ENCODE results near the gene IL10.
"Not testable (repeated sequence)": the region's sequence is repeated elsewhere in the genome, so short reads cannot be mapped to it uniquely, and the experiment has no call there.

The IL10 gene

GRCh38 chr1:206762741-206763364 is 9.4 kb downstream of the IL10 start:
- not testable (repeated sequence) for H3K27me3 Mint-ChIP-seq; H3K36me3 Mint-ChIP-seq; H3K9me3 Mint-ChIP-seq (ENCODE audit: low read depth); H3K27ac Mint-ChIP-seq; H3K4me3 Mint-ChIP-seq
- peaks cover 53% of the 10 kb centered on the region for H3K4me1 Mint-ChIP-seq (ENCODE audit: low read depth)

GRCh38 chr1:206761159-206761768 is 11.0 kb downstream of the IL10 start:
- no peak overlapping the region for H3K27ac Mint-ChIP-seq
- no peaks in the 10 kb centered on the region for H3K36me3 Mint-ChIP-seq
- no peaks in the 10 kb centered on the region for H3K9me3 Mint-ChIP-seq (ENCODE audit: low read depth)
- H3K4me1 Mint-ChIP-seq (ENCODE audit: low read depth): peaks cover 47% of the 10 kb centered on the region
- no peak overlapping the region for H3K4me3 Mint-ChIP-seq
- H3K27me3 Mint-ChIP-seq: no peaks in the 10 kb centered on the region

GRCh38 chr1:206760590-206760989 is 11.7 kb downstream of the IL10 start:
- H3K4me3 Mint-ChIP-seq: no peak overlapping the region
- H3K27me3 Mint-ChIP-seq: no peaks in the 10 kb centered on the region
- H3K36me3 Mint-ChIP-seq: no peaks in the 10 kb centered on the region
- peaks cover 46% of the 10 kb centered on the region for H3K4me1 Mint-ChIP-seq (ENCODE audit: low read depth)
- H3K27ac Mint-ChIP-seq: no peak overlapping the region
- H3K9me3 Mint-ChIP-seq (ENCODE audit: low read depth): no peaks in the 10 kb centered on the region

GRCh38 chr1:206757524-206758266 is 14.6 kb downstream of the IL10 start:
- Mint-ChIP-seq H3K27ac (no peak overlapping the region), H3K36me3 (peaks cover 9% of the 10 kb centered on the region), H3K9me3 (ENCODE audit: low read depth) (peaks cover 4% of the 10 kb centered on the region), H3K27me3 (no peaks in the 10 kb centered on the region), H3K4me1 (ENCODE audit: low read depth) (peaks cover 43% of the 10 kb centered on the region), H3K4me3 (no peak overlapping the region)

GRCh38 chr1:206754011-206754410 is 18.3 kb downstream of the IL10 start:
- H3K4me1 Mint-ChIP-seq (ENCODE audit: low read depth): peaks cover 43% of the 10 kb centered on the region
- H3K36me3 Mint-ChIP-seq: peaks cover 9% of the 10 kb centered on the region
- peak overlapping the region; percentile 21 for H3K4me3 Mint-ChIP-seq
- no peaks in the 10 kb centered on the region for H3K27me3 Mint-ChIP-seq
- H3K27ac Mint-ChIP-seq: no peak overlapping the region
- peaks cover 4% of the 10 kb centered on the region for H3K9me3 Mint-ChIP-seq (ENCODE audit: low read depth)

- Mint-ChIP-seq H3K36me3 (peaks cover 11% of the 10 kb centered on the region), H3K9me3 (ENCODE audit: low read depth) (peaks cover 4% of the 10 kb centered on the region), H3K4me3 (no peak overlapping the region), H3K27ac (no peak overlapping the region), H3K4me1 (ENCODE audit: low read depth) (peaks cover 51% of the 10 kb centered on the region), H3K27me3 (no peaks in the 10 kb centered on the region)
Observed at GRCh38 chr1:206753141-206753540, 19.2 kb downstream of the IL10 start.

- Mint-ChIP-seq H3K9me3 (ENCODE audit: low read depth) (peaks cover 4% of the 10 kb centered on the region), H3K27ac (no peak overlapping the region), H3K4me3 (no peak overlapping the region), H3K27me3 (no peaks in the 10 kb centered on the region), H3K36me3 (peaks cover 13% of the 10 kb centered on the region), H3K4me1 (ENCODE audit: low read depth) (peaks cover 54% of the 10 kb centered on the region)
Observed at GRCh38 chr1:206752481-206752880, 19.8 kb downstream of the IL10 start.

GRCh38 chr1:206751891-206752290 is 20.4 kb downstream of the IL10 start:
- peaks cover 13% of the 10 kb centered on the region for H3K36me3 Mint-ChIP-seq
- H3K4me1 Mint-ChIP-seq (ENCODE audit: low read depth): peaks cover 54% of the 10 kb centered on the region
- peaks cover 4% of the 10 kb centered on the region for H3K9me3 Mint-ChIP-seq (ENCODE audit: low read depth)
- no peak overlapping the region for H3K27ac Mint-ChIP-seq
- no peak overlapping the region for H3K4me3 Mint-ChIP-seq
- H3K27me3 Mint-ChIP-seq: no peaks in the 10 kb centered on the region

- Mint-ChIP-seq H3K4me3 (no peak overlapping the region), H3K4me1 (ENCODE audit: low read depth) (peaks cover 49% of the 10 kb centered on the region), H3K27ac (no peak overlapping the region), H3K9me3 (ENCODE audit: low read depth) (no peaks in the 10 kb centered on the region), H3K27me3 (no peaks in the 10 kb centered on the region), H3K36me3 (peaks cover 4% of the 10 kb centered on the region)
Observed at GRCh38 chr1:206748348-206749030, 23.8 kb downstream of the IL10 start.

GRCh38 chr1:206745301-206745700 is 27.0 kb downstream of the IL10 start:
- Mint-ChIP-seq H3K27me3 (no peaks in the 10 kb centered on the region), H3K4me1 (ENCODE audit: low read depth) (peaks cover 62% of the 10 kb centered on the region), H3K36me3 (peaks cover 4% of the 10 kb centered on the region), H3K27ac (no peak overlapping the region), H3K9me3 (ENCODE audit: low read depth) (no peaks in the 10 kb centered on the region), H3K4me3 (peak overlapping the region; percentile 27)

GRCh38 chr1:206744683-206745082 is 27.6 kb downstream of the IL10 start:
- H3K27me3 Mint-ChIP-seq: no peaks in the 10 kb centered on the region
- no peaks in the 10 kb centered on the region for H3K9me3 Mint-ChIP-seq (ENCODE audit: low read depth)
- peaks cover 4% of the 10 kb centered on the region for H3K36me3 Mint-ChIP-seq
- H3K4me1 Mint-ChIP-seq (ENCODE audit: low read depth): peaks cover 68% of the 10 kb centered on the region
- H3K4me3 Mint-ChIP-seq: peak overlapping the region; percentile 27
- peak overlapping the region; percentile 58 for H3K27ac Mint-ChIP-seq

GRCh38 chr1:206742719-206743383 is 29.4 kb downstream of the IL10 start:
- Mint-ChIP-seq H3K9me3 (ENCODE audit: low read depth) (no peaks in the 10 kb centered on the region), H3K4me1 (ENCODE audit: low read depth) (peaks cover 73% of the 10 kb centered on the region), H3K27ac (peak overlapping the region; percentile 61), H3K36me3 (no peaks in the 10 kb centered on the region), H3K4me3 (no peak overlapping the region), H3K27me3 (no peaks in the 10 kb centered on the region)

GRCh38 chr1:206741142-206741701 is 31.1 kb downstream of the IL10 start:
- Mint-ChIP-seq H3K27me3 (no peaks in the 10 kb centered on the region), H3K36me3 (no peaks in the 10 kb centered on the region), H3K4me1 (ENCODE audit: low read depth) (peaks cover 86% of the 10 kb centered on the region), H3K4me3 (no peak overlapping the region), H3K9me3 (ENCODE audit: low read depth) (no peaks in the 10 kb centered on the region), H3K27ac (no peak overlapping the region)

- Mint-ChIP-seq H3K27me3 (no peaks in the 10 kb centered on the region), H3K4me3 (peak overlapping the region; percentile 65), H3K36me3 (peaks cover 2% of the 10 kb centered on the region), H3K27ac (peak overlapping the region; percentile 90), H3K9me3 (ENCODE audit: low read depth) (no peaks in the 10 kb centered on the region), H3K4me1 (ENCODE audit: low read depth) (peaks cover 85% of the 10 kb centered on the region)
Observed at GRCh38 chr1:206739411-206740076, 32.8 kb downstream of the IL10 start.

Data from activated naive CD8-positive, alpha-beta T cell (primary cell).